HG03565 (cell line): Measurements from ENCODE around the gene VSNL1.

ENCODE experiments used
- ATAC-seq: cut with Tn5 transposase; IDR thresholded peaks from one replicate; pipeline ENCODE4 v1.9.1; 2021; ENCODE audit warnings: mild to moderate bottlenecking, moderate library complexity; ENCODE audit not compliant: unreplicated experiment

VSNL1 gene

DNA sequence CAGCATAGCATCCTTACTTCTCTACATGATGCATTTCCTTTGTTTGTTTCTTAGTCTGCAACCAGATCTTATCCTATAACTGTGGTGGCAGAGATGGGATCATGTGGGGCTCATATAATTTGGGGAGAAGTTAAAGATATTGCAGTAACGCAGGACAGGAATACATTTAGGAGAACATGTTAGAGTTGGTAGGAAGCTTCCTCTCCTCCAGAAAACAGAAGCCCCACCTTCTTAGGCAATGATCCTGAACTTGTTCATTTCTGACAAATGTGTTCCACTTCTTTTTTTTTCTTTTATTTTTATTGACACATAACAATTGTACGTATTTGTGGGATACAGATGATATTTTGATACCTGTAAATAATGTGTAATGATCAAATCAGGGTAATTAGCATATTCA is 99.9 kb downstream of the VSNL1 start:
- ATAC-seq: no peak

DNA sequence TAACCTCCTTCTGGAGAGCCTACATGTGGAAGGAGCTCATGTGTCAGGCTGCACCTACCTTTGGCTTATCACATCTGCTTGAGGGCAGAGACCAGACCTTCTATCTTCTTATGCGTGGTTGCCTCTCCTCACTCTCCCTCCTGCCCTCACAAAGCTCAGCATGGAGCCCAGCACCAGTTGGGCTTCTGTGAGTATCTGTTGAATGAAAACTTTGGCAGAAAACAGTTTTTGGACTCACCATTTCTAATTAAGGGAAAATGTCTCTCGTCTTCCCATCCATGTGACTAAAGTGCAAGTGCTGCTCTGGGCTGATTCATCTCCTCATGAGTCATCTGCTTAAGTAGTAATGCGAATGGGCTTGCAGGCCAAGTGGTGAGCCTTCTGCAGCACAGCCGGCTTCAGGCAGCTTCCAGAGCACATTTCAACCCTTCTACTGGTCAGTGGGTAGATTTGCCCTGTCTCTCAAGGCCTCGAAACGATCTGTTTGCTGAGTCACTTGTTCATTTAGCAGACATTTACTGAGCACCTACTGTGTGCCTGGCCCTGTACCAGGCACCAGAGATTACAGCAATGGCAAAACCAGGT is 102.6 kb downstream of the VSNL1 start:
- no peak for ATAC-seq

GRCh38 chr2:17644997-17645720 is 104.7 kb downstream of the VSNL1 start:
- ATAC-seq: no peak

DNA sequence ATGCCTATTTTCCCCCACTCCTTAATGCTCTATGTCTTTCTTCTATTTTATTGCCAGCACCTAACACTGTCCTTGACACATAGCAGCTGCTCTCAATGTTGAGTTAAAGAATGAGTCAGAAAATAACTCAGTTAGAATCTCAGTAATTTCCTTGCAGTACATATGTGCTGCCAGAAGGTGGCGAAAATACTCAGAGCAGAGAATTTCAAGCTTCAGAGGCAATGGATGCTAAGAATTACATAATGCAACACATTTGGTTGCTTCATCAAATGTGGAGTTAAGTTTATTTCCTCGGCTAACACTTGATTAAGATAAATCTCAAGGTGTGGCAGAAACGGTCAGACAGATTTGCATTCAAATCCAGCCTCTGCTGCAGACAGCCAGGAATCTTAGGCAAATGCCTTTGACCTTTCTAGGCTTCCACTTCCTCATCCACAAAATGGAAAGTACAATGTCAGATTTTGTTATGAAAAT is 105.6 kb downstream of the VSNL1 start:
- peak; percentile 93 for ATAC-seq

DNA sequence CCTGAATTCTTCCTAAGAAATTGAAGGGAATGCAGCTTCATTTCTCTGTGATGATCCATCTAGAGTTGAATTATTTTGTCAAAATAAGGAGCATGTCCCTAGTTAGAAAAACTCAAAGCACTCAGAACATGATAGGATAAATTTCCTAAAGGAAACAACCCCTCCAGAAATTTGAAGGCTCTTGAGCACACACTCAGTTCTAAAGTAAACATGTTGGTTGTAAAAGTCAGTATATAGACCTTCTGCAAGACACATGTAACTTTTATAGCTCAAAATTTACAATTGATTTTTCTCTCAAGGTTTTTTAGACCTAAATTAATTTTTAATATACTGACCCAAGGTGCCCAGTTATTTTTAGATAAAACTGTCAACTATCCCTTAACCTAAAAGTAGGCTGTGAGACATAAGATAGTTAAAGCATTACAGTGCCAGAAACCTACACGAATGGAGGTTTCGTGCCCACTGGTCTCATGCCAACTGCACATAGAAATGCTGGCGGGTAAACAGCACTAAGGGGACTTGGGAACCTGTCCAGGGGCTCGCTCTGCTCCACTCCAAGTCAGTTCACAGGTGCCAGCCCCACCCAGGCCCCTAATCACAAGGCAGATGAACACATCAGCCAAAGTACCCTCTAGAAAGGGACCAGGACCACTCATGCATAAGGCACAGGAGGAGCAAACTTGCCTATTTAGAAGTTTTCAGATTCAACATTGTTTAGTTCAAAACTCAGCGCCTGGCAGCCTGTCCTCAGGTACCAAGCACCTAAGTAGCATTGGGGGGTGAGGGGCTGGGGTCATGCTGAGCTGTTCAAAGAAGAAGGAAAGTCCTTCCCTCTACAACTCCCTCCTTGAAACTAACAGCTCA is 106.6 kb downstream of the VSNL1 start:
- ATAC-seq: no peak

- ATAC-seq: no peak
Measured at GRCh38 chr2:17648581-17648980, 108.1 kb downstream of the VSNL1 start.

DNA sequence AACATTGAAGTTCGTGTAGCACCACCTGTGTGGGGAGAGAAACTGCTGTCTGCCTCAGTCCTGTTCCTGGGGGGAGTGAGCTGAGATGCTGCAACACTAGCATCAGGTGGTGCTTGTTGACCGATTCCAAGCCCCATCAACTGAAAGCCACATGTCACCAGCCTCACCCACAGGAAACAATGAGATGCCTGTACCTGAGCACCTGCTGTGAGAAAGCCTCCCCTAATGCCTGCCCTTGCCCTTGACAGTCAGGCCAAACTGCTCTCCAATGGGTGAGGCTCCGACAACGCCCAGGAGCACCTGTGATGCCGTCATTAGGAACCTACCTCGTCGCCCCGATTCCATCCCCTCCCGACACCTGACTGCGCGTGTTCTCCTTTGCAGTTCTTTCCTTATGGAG is 108.5 kb downstream of the VSNL1 start:
- ATAC-seq: no peak

GRCh38 chr2:17652681-17653394 is 112.3 kb downstream of the VSNL1 start:
- no peak for ATAC-seq

- ATAC-seq: no peak
Measured at GRCh38 chr2:17657759-17658158, 117.3 kb downstream of the VSNL1 start.

- ATAC-seq: peak; percentile 77
Measured at GRCh38 chr2:17658251-17658843, 117.9 kb downstream of the VSNL1 start.

- ATAC-seq: no peak
Measured at GRCh38 chr2:17660219-17660618, 119.7 kb downstream of the VSNL1 start.

DNA sequence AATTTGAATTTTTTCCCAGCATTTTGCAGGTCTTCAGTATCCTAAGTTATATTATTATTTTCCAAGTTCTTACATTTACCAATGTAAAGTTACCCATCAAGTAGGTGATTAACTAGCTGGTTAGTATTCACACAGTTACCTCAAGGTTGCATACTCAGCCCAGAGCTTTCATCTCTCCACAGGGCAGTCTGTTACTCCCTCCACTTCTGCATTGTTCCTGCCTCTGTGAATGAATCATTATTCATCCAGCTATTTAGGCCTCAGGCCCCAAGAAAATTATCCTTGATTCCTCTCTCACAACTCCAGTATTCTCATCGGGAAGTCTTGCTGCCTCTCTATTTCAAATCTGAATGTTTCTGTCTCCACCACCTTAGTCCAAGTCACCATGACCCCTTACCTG is 121.0 kb downstream of the VSNL1 start:
- ATAC-seq: no peak

DNA sequence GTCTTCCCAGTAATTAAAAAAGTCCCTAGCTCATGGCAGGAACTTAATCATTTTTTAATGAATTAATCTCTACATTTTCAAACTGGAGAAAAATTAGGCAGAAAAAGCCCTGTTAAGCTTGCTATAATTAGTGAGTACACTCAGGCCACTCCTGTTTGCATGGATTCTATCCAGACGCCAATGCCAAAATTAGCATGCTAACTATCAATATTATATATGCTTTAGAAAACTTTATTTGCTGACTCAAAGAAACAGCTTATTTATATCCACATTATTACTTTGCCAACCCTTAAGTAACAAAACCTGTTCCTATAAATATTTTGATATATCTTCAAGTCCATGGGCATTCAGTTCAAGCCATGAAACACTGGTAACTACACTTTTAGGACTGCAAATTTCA is 122.2 kb downstream of the VSNL1 start:
- ATAC-seq: no peak

DNA sequence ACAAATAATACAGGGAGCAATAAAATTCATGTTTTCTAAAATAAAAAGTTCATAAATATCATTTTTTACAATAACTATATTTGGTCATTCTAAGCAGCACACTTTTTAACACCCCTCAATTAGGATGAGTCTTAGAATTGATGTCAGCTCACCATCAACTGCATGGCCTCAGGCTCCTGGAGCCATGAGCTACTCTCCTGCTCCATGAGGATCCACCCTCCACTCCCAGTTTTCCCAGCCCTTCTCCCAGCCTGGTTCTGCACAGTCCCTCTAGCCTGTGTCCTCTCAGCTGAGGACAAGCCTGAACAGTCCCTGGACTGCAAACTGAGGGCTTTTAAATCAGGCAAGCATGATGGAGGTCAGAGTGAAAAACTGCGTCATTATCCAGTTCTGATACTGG is 124.0 kb downstream of the VSNL1 start:
- ATAC-seq: no peak

DNA sequence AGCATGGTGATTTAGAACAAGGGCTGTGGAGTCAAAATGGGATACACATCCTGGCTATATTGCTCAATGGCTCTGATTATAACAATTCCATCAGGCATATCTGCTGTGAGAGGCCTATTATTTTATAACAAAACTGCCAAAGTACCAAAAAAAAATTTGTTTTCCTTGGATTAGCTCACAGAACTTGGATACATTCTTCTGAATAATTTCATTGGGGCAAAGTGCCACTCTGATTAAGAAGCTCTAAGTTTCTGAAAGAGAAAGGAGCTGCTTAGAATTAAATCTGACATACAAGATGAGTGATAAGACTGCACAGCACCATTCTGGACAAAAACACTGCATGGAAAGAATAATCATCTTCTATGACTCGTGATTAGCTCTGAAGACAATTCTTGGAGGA is 127.4 kb downstream of the VSNL1 start:
- ATAC-seq: no peak

- ATAC-seq: peak; percentile 47
Measured at GRCh38 chr2:17672583-17673317, 132.3 kb downstream of the VSNL1 start.

DNA sequence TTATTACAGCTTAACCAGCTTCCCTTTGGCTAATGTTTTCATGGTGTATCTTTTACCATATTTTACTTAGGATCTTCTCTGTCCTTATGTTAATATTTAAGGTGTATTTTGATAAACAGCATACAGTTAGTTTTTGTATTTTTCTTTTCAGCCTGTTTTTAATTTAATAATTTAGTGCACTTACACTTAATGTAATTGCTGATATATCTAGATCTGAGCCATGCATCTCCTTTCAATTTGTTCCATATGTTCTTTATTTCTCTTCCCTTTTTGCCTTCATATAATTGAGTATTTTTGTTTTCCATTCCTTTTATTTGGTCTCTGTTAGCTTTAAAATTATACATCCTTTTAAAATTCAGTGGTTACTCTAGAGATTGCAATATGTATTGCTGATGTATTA is 134.3 kb downstream of the VSNL1 start:
- no peak for ATAC-seq

- ATAC-seq: no peak
Measured at GRCh38 chr2:17680119-17680518, 139.6 kb downstream of the VSNL1 start.

DNA sequence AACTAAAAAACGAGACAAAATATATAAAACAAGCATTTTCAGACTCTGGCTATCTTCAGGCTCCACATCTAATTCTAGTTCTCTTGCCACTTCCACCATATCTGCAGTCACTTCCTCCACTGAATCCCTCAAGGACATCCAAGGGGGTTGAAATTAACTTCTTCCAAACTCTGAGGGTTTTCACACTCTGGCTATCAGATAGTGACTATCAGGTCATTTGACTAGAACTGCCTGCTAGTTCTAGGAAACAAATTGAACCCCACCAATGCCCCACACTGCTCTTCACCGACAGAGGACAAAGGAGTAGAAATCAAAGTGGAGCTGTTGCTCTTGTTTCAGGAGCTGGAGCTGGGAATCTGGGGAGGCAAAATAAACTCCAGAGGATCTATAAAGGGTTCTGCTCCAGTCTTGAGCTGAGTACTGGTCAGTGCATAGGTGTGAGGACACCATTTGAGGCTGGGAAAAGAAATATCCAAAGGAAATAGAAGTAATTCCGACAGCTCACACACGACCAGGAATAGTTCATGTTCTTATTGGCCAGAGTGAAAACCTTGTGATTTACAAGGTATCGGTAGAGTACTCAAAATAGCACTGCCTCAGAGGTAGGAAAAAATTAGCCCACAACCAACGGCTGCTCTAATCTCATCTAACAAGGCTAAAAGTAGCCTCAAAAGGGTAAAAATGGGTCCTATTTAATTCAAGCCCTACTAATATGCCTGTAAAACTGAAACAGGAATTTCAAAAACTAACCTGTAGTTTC is 141.8 kb downstream of the VSNL1 start:
- ATAC-seq: no peak
